K562 (cell line): Measurements from ENCODE around the gene SFT2D2. TPM values are rescaled to one million over a fixed set of nuclear protein-coding genes. Genes with fewer than 3 reads are reported as not detected.

ENCODE experiments used
- ATF6 ChIP-seq: sonication (generic); formaldehyde crosslinking; IDR thresholded peaks from 2 replicates; pipeline ENCODE4 v1.4.0; 2020; ENCODE audit warnings: mild to moderate bottlenecking, missing genetic modification reagents
- C11orf30 ChIP-seq: fragments of 450-650 bp; IDR thresholded peaks from 2 replicates; pipeline ENCODE4 v1.6.1; 2016; ENCODE audit warnings: low read depth, mild to moderate bottlenecking
- CBFB ChIP-seq: sonication (generic); formaldehyde crosslinking; IDR thresholded peaks from 2 replicates; pipeline ENCODE4 v1.4.0; 2020; ENCODE audit warnings: mild to moderate bottlenecking, missing genetic modification reagents
- CLOCK ChIP-seq: fragments of 250-450 bp; sonication (Bioruptor Pico); IDR thresholded peaks from 2 replicates; pipeline ENCODE4 v1.4.0; 2020; ENCODE audit warnings: mild to moderate bottlenecking, moderate library complexity, borderline replicate concordance
- CREB1 ChIP-seq, 2 experiments: sonication (generic) in 1 of 2; formaldehyde crosslinking in 1 of 2; IDR thresholded peaks; 2 replicates each; pipeline versions ENCODE4 v1.6.1 to v1.8.0; 2012 to 2022; ENCODE audit warnings: inconsistent platforms in 1 of 2, mild to moderate bottlenecking in 1 of 2, missing genetic modification reagents in 1 of 2, moderate library complexity in 1 of 2
- CSDE1 ChIP-seq, 2 experiments: fragments of 450-650 bp; IDR thresholded peaks; 2 replicates each; pipeline ENCODE4 v1.6.1; 2016; ENCODE audit warnings: mild to moderate bottlenecking in 1 of 2
- CXXC5 ChIP-seq: fragments of 250-450 bp; sonication (Bioruptor Pico); IDR thresholded peaks from 2 replicates; pipeline ENCODE4 v1.8.0; 2022; ENCODE audit warnings: inconsistent platforms, mild to moderate bottlenecking, moderate library complexity
- ESRRB ChIP-seq: fragments of 250-450 bp; sonication (Bioruptor Pico); IDR thresholded peaks from 2 replicates; pipeline ENCODE4 v1.5.0; 2020; ENCODE audit warnings: mild to moderate bottlenecking, moderate library complexity, borderline replicate concordance
- FOXK2 ChIP-seq, 2 experiments: fragments of 450-650 bp; IDR thresholded peaks in 1 of 2; conservative IDR thresholded peaks in 1 of 2; 2 replicates each; pipeline ENCODE4 v1.6.1; 2016; ENCODE audit warnings: low read depth in 2 of 2, mild to moderate bottlenecking in 1 of 2
- ILF3 ChIP-seq: fragments of 450-650 bp; IDR thresholded peaks from 2 replicates; pipeline ENCODE4 v1.6.1; 2018; ENCODE audit warnings: antibody characterized with exemption, mild to moderate bottlenecking, moderate library complexity, borderline replicate concordance
- MAFK ChIP-seq: IDR thresholded peaks from 2 replicates; pipeline ENCODE4 v1.6.1; 2011; ENCODE audit warnings: low read length, improper control_type of control experiment
- NFIC ChIP-seq: fragments of 450-650 bp; IDR thresholded peaks from 2 replicates; pipeline ENCODE4 v1.6.1; 2017; ENCODE audit warnings: mild to moderate bottlenecking, inconsistent platforms
- NFYB ChIP-seq: IDR thresholded peaks from 2 replicates; pipeline ENCODE4 v1.6.1; 2011; ENCODE audit warnings: mild to moderate bottlenecking, moderate library complexity; ENCODE audit not compliant: insufficient read length; ENCODE audit errors: extremely low read depth
- SLC30A9 ChIP-seq: fragments of 250-450 bp; sonication (Bioruptor Pico); IDR thresholded peaks from 2 replicates; pipeline ENCODE4 v1.8.0; 2022; ENCODE audit warnings: mild to moderate bottlenecking, moderate library complexity
- SMAD3 ChIP-seq: fragments of 450-650 bp; formaldehyde crosslinking; conservative IDR thresholded peaks from 2 replicates; pipeline ENCODE4 v1.4.0; 2020; ENCODE audit warnings: mild to moderate bottlenecking
- SMC3 ChIP-seq: conservative IDR thresholded peaks from 2 replicates; pipeline ENCODE4 v1.6.1; 2011; ENCODE audit warnings: low read depth, low read length, improper control_type of control experiment; ENCODE audit not compliant: insufficient read depth
- ZBTB17 ChIP-seq: fragments of 450-650 bp; formaldehyde crosslinking; IDR thresholded peaks from 2 replicates; pipeline ENCODE4 v1.4.0; 2020; ENCODE audit warnings: mild to moderate bottlenecking
- ZNF3 ChIP-seq: fragments of 250-450 bp; sonication (Bioruptor Pico); IDR thresholded peaks from 2 replicates; pipeline ENCODE4 v1.5.0; 2021; ENCODE audit warnings: mild to moderate bottlenecking, moderate library complexity
- ZNF586 ChIP-seq: fragments of 450-650 bp; formaldehyde crosslinking; conservative IDR thresholded peaks from 2 replicates; pipeline ENCODE4 v1.4.0; 2020; ENCODE audit warnings: mild to moderate bottlenecking, moderate library complexity
- polyA plus RNA-seq, 8 experiments: library from polyadenylated mRNA; depleted of rRNA in 4 of 8; stranded (reverse) in 5 of 8; unstranded in 3 of 8; fragments of >200 nt; fragmentation: Nextera tagmentation in 2 of 8; fragmentation: Illumina TruSeq in 1 of 8; extraction: Ambion mirVana in 2 of 8; extraction: Trizol in 1 of 8; gene quantifications; 2 replicates each; pipeline versions ENCODE4 v1.2.1 to v1.2.3, GENCODE V29; 2011 to 2014; ENCODE audit warnings: inconsistent platforms in 1 of 8, missing spikeins in 1 of 8
- total RNA-seq, 7 experiments: library from RNA; depleted of rRNA in 6 of 7; stranded (reverse); fragments of >200 nt in 6 of 7; fragmentation: Illumina TruSeq in 2 of 7; extraction: Trizol in 2 of 7; gene quantifications; 2 replicates each; pipeline versions ENCODE4 v1.2.1 to v1.2.3, GENCODE V29; 2011 to 2021; ENCODE audit warnings: low replicate concordance in 1 of 7
- TF ChIP-seq, protein P1 (sequence below): sonication (generic); formaldehyde crosslinking; IDR thresholded peaks from 2 replicates; pipeline ENCODE4 v1.8.0; 2023; ENCODE audit warnings: mild to moderate bottlenecking, missing genetic modification reagents

The SFT2D2 gene
- total and polyA plus RNA-seq, 9 of the 15 experiments (the other 6 are each of a cell fraction or from before 2014, with no cell fraction given) = 3.4 to 50.1 (median 21.6) TPM

GRCh38 chr1:168234846-168235547 is 9.2 kb downstream of the SFT2D2 start (continued):
- 0 out of 2 replicates have a peak, but pooled peaks have one; percentile 21 for TF ChIP-seq CXXC5 (CRISPR knock-in tag)
- no peak for TF ChIP-seq CBFB
- no peak for TF ChIP-seq NFIC
- TF ChIP-seq ILF3 = 0 out of 2 replicates have a peak, but pooled peaks have one; percentile 22
- TF ChIP-seq FOXK2 (conservative IDR thresholded peaks at IDR 0.05 in 1 of 2, IDR thresholded peaks at IDR 0.05 in 1 of 2; ENCODE audit: low read depth in 2 of 2) = no peak
- no peak for TF ChIP-seq MAFK
- TF ChIP-seq SMAD3 = 0 out of 2 replicates have a peak, but pooled peaks have one; percentile 7
- TF ChIP-seq, protein P1, sequence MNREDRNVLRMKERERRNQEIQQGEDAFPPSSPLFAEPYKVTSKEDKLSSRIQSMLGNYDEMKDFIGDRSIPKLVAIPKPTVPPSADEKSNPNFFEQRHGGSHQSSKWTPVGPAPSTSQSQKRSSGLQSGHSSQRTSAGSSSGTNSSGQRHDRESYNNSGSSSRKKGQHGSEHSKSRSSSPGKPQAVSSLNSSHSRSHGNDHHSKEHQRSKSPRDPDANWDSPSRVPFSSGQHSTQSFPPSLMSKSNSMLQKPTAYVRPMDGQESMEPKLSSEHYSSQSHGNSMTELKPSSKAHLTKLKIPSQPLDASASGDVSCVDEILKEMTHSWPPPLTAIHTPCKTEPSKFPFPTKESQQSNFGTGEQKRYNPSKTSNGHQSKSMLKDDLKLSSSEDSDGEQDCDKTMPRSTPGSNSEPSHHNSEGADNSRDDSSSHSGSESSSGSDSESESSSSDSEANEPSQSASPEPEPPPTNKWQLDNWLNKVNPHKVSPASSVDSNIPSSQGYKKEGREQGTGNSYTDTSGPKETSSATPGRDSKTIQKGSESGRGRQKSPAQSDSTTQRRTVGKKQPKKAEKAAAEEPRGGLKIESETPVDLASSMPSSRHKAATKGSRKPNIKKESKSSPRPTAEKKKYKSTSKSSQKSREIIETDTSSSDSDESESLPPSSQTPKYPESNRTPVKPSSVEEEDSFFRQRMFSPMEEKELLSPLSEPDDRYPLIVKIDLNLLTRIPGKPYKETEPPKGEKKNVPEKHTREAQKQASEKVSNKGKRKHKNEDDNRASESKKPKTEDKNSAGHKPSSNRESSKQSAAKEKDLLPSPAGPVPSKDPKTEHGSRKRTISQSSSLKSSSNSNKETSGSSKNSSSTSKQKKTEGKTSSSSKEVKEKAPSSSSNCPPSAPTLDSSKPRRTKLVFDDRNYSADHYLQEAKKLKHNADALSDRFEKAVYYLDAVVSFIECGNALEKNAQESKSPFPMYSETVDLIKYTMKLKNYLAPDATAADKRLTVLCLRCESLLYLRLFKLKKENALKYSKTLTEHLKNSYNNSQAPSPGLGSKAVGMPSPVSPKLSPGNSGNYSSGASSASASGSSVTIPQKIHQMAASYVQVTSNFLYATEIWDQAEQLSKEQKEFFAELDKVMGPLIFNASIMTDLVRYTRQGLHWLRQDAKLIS (CRISPR knock-in tag) = no peak
- peak; percentile 68 for TF ChIP-seq SMC3
- TF ChIP-seq ESRRB (CRISPR knock-in tag) = no peak
- TF ChIP-seq SLC30A9 = no peak
- no peak for TF ChIP-seq ZNF586 (CRISPR knock-in tag)
- TF ChIP-seq ZBTB17 (CRISPR knock-in tag) = no peak
- no peak for TF ChIP-seq CLOCK (CRISPR knock-in tag)
- no peak for TF ChIP-seq ZNF3
- TF ChIP-seq ATF6 = no peak
- TF ChIP-seq CREB1 (IDR thresholded peaks at IDR 0.05) = no peak
- TF ChIP-seq CREB1 (CRISPR knock-in tag; IDR thresholded peaks at IDR 0.05) = peak; percentile 37; the same call in 1 of the 2 replicates
- TF ChIP-seq NFYB = no peak
- no peak for TF ChIP-seq C11orf30
- no peak for TF ChIP-seq CSDE1 (IDR thresholded peaks at IDR 0.05)
